ENCODE measurements around the gene CD180.

DNA sequence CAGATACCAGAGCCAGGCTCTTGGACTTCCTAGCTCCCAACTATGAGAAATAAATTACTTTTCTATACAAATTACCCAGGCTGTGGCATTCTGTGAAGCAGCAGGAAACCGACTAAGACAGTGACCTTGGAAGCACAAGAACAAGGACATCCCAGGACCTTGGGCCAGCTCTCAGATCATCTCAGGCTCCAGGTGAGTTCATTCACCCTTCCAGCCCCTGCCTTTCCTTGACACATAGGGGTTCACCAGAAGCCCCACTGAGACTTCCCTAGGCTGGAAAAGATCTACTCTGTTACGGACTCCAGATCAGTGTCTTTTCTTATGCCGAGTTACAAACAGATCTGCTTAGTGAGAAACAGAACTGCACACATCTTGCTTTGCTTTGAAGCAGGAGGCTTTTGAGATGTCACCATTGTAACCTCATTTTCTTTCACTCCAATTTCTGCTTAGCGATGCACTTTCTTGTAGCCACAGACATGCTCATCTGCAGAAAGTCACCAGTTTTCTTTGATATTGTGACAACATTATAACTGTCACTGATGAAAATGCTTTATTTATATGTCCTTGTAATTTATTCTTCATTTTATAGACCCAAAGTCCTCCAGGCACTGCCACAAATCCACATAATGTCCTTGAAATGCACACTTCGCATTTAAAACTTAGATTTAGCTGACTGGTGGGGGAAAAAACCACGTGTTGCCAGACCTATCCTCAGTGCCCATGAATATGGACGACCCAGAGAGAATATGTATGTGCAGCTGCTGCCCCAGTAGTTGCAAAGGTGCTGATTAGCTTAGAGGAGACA, 8.1 kb downstream of the CD180 start:
- TF ChIP-seq CTCF (IDR thresholded peaks at IDR 0.05) (no peak), POLR2A (IDR thresholded peaks at IDR 0.05) (no peak)
